GM12874 (cell line): ENCODE results near the gene NOTCH1.

Source experiments
- CTCF ChIP-seq: IDR thresholded peaks from 2 replicates; pipeline ENCODE4 v1.5.1; 2011; ENCODE audit warnings: low read depth, mild to moderate bottlenecking, control low read depth, low read length, moderate library complexity; ENCODE audit not compliant: insufficient read depth

The NOTCH1 gene

DNA sequence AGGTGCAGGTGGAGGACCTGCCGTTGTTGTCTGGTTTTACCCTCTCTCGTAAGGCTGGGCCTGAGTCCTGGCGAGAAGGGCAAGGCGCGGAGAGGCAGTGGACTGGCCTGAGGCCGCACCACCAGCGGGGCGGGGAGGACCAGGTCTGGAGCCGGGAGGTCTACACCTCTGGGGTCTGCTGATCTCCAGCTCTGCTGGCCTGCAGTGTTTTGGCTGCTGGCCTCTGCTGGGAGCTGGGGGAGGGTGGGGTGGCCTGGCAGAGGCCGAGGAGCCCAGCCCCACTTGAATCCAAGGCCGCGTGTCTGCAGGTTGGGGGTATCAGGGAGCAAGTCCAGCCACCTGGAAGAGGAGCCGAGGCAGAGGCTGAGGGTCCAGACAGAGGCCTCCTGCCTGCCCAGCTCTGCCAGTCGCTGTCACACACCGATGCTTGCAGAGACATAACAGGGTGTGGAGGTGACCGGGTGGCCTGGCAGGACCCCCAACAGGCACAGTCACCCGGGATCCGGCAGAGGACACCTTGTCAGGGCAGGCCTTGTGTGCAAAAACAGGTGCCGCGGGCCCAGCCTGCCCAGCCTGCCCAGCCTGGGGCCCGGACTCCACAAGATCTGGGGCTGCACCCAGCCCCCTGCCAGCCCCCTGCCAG, 29.9 kb upstream of the NOTCH1 start:
- TF ChIP-seq CTCF: no peak

DNA sequence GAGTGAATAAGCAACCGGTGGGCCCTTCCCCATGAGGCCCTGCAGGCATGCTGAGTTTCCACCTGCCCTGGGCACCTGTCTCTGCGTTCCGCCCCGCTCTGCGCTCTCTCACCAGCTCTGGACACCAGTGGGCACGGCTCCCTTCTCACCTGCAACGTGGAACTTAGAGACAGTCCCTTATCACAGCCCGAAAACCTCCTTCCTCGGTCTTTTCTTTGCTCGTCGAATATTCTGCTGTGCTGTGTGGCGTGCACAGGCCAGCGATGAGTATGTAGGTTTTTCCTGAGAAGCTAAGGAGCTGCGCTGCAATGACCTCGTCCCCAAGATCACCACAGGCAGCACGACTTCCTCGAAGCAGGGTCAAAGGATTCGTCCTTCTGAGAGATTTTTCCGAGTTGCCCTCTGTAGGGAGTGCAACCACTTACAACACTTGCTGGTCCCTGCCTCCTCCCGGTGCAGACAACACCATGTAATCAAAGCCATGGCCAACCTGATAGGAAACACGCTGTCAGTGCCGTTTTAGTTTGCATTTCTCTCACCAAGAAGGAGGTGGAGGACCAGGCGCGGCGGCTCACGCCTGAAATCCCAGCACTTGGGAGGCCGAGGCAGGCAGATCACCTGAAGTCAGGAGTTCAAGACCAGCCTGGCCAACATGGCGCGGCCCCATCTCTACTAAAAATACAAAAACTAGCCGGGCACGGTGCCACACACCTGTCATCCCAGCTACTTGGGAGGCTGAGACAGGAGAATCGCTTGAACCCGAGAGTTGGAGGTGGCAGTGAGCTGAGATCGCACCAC, 27.2 kb upstream of the NOTCH1 start:
- no peak for TF ChIP-seq CTCF

DNA sequence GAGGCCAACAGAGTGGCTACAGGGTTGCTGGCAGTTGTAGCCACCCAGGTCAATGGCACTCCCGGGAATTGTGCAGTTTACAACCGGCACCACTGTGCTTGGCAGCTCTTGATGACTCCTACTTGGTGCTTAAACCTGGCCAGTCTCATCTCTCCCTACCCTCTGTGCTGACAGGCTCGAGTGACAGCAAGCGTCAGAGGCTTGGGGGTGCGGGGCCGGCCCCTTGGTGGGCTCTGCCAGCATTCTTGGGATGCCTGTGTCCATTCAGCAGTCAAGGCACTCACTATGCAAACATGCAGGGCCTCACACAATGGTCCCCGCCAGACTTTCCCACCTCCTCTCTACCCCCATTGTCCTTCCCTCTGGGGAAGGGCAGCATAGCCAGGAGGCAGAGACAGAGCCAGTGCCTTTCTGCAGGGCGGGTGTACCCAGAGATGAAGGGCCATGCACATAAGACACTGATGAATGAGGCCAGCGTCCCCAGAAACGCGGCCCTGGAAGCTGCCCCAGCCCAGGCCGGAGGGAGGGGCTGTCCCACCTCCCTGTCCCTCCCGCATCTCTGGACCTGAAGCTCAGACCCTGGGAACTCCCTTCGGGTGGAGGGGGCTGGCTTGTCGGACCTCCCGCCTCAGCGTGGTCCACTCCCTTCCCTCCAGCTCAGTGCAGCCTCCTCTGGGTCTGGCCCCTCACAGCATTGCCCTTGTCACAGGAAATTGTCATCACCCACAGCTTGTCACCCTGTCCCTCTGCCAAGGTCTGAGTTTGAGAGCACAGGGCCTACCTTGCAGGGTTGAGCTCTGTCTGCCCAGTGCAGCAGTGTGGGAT, 26.4 kb upstream of the NOTCH1 start:
- no peak for TF ChIP-seq CTCF

DNA sequence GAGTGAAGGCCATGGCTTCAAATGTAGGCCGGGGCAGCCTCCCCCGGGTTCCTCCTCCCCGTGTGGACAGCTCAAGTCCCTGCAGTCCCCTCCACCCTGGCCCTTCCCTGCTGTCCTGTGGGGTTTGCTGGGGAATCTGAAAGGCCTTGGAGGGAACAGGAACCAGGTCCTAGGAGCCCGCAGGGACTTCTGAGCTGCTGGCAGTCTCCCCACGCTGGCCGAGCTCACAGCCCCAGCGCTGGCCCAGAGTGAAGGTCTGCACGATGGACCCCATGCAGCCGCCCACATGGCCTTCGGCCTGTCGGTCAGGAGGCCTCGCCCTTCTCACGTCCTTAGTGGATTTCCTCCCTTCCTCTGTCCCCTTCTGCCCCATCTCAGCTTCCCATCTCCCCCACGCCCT, 25.7 kb upstream of the NOTCH1 start:
- no peak for TF ChIP-seq CTCF

DNA sequence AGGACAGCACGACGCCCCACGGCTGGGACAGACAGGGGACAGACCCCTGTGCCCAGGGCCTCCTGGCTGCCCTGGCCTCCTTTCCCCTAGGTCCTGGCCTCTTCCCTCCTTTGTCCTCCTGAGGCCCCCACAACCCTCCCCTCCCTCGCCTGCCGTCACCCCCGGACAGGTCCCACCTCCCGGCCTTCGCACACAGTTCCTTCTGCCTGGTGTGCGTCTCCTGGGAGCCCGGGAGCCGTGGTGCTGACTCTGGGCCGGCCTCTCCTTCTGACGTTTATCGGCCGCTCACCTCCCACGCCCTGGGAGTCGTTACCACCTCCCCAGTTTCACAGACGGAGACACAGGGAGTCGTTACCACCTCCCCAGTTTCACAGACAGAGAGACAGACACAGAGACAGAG, 25.1 kb upstream of the NOTCH1 start:
- TF ChIP-seq CTCF: no peak

- no peak for TF ChIP-seq CTCF
These were observed 24.5 kb upstream of the NOTCH1 start for GRCh38 chr9:136570191-136570845.
